ENCODE measurements around the gene PRICKLE4. TPM values are rescaled to one million over a fixed set of nuclear protein-coding genes. Genes with fewer than 3 reads are reported as not detected.

PRICKLE4 gene
- total RNA-seq, 2 experiments from 2014 or later: not detected

- peaks cover 25% of the 10 kb centered on the region for H3K4me1 Mint-ChIP-seq
- H3K27ac Mint-ChIP-seq: no peak overlapping the region
- no peak overlapping the region for H3K4me3 Mint-ChIP-seq
- no peaks in the 10 kb centered on the region for H3K9me3 Mint-ChIP-seq
- CTCF ChIA-PET: interaction anchor here (0.8 to 7.7 kb wide), 4 partner anchors 14 to 264 kb away, joined by 3 to 192 read pairs (median 3); partner anchors contain the start of gene TAF8
- POLR2A ChIA-PET: no interaction called here
- H3K36me3 Mint-ChIP-seq (ENCODE audit: low read depth): peaks cover 2% of the 10 kb centered on the region
- H3K27me3 Mint-ChIP-seq: peaks cover 16% of the 10 kb centered on the region
- no peak for DNase-seq
Measured at GRCh38 chr6:41783106-41783780, 2.7 kb downstream of the PRICKLE4 start.

- CTCF ChIA-PET: interaction anchor here (1.0 to 7.7 kb wide), 5 partner anchors 9 to 430 kb away, joined by 3 to 192 read pairs (median 7); partner anchors contain the start of gene TAF8
- no peak for DNase-seq
- Mint-ChIP-seq H3K4me1 (peaks cover 25% of the 10 kb centered on the region), H3K36me3 (ENCODE audit: low read depth) (peaks cover 11% of the 10 kb centered on the region), H3K27ac (peak overlapping the region; percentile 16), H3K9me3 (no peaks in the 10 kb centered on the region), H3K27me3 (peaks cover 16% of the 10 kb centered on the region), H3K4me3 (no peak overlapping the region)
- POLR2A ChIA-PET: interaction anchor here (0.5 kb wide), 1 partner anchor 420 kb away, joined by 4 read pairs; no protein-coding TSS in a partner anchor
Measured at GRCh38 chr6:41784581-41785171, 4.1 kb downstream of the PRICKLE4 start.

GRCh38 chr6:41785254-41785653 is 4.7 kb downstream of the PRICKLE4 start:
- Mint-ChIP-seq H3K36me3 (ENCODE audit: low read depth) (peaks cover 15% of the 10 kb centered on the region), H3K4me3 (no peak overlapping the region), H3K4me1 (peaks cover 22% of the 10 kb centered on the region), H3K27me3 (peaks cover 13% of the 10 kb centered on the region), H3K27ac (no peak overlapping the region), H3K9me3 (no peaks in the 10 kb centered on the region)
- ChIA-PET POLR2A (no interaction called here), CTCF (interaction anchor here (0.6 to 7.7 kb wide), 9 partner anchors 9 to 1174 kb away, joined by 3 to 192 read pairs (median 8); partner anchors contain the start of gene TAF8)
- DNase-seq: no peak

GRCh38 chr6:41785689-41786450 is 5.3 kb downstream of the PRICKLE4 start:
- ChIA-PET CTCF (interaction anchor here (0.6 to 7.7 kb wide), 25 partner anchors 10 to 1173 kb away, joined by 3 to 192 read pairs (median 5); partner anchors contain the start of genes BYSL, MED20 and TAF8), POLR2A (interaction anchor here (0.9 kb wide), 1 partner anchor 254 kb away, joined by 3 read pairs; no protein-coding TSS in a partner anchor)
- peaks cover 18% of the 10 kb centered on the region for H3K36me3 Mint-ChIP-seq (ENCODE audit: low read depth)
- H3K27me3 Mint-ChIP-seq: peaks cover 12% of the 10 kb centered on the region
- H3K9me3 Mint-ChIP-seq: no peaks in the 10 kb centered on the region
- H3K4me1 Mint-ChIP-seq: peaks cover 20% of the 10 kb centered on the region
- no peak overlapping the region for H3K27ac Mint-ChIP-seq
- no peak for DNase-seq
- H3K4me3 Mint-ChIP-seq: peak overlapping the region; percentile 97

- peak overlapping the region; percentile 98 for H3K27ac Mint-ChIP-seq
- peaks cover 4% of the 10 kb centered on the region for H3K27me3 Mint-ChIP-seq
- H3K9me3 Mint-ChIP-seq: no peaks in the 10 kb centered on the region
- H3K4me3 Mint-ChIP-seq: peak overlapping the region; percentile 97
- peaks cover 23% of the 10 kb centered on the region for H3K36me3 Mint-ChIP-seq (ENCODE audit: low read depth)
- peaks cover 13% of the 10 kb centered on the region for H3K4me1 Mint-ChIP-seq
- DNase-seq: peak; percentile 88
- POLR2A ChIA-PET: interaction anchor here (0.9 to 1.0 kb wide), 2 partner anchors 254 to 260 kb away, joined by 3 read pairs; no protein-coding TSS in a partner anchor
- CTCF ChIA-PET: interaction anchor here (0.6 to 7.7 kb wide), 47 partner anchors 9 to 771 kb away, joined by 3 to 192 read pairs (median 4); partner anchors contain the start of genes BYSL, MED20, TAF8 and USP49
Measured at GRCh38 chr6:41786451-41787218, 6.1 kb downstream of the PRICKLE4 start.

GRCh38 chr6:41787219-41787917 is 6.8 kb downstream of the PRICKLE4 start, which contains the start of gene TOMM6:
Gene TOMM6 (plus strand): TSS chr6:41787694. CDS start chr6:41787698, 4 bp downstream.
- H3K27ac Mint-ChIP-seq: peak within 1 kb of the TSS; percentile 98
- CTCF ChIA-PET: interaction anchor here (0.6 to 7.7 kb wide), 59 partner anchors 8 to 770 kb away, joined by 3 to 192 read pairs (median 4); partner anchors contain the start of genes BYSL, MED20, TAF8 and USP49

GRCh38 chr6:41789390-41789724 is 8.8 kb downstream of the PRICKLE4 start:
- Mint-ChIP-seq H3K27me3 (peaks cover 1% of the 10 kb centered on the region), H3K36me3 (ENCODE audit: low read depth) (peaks cover 31% of the 10 kb centered on the region), H3K4me3 (peak overlapping the region; percentile 97), H3K27ac (peak overlapping the region; percentile 48), H3K9me3 (no peaks in the 10 kb centered on the region), H3K4me1 (peaks cover 10% of the 10 kb centered on the region)
- CTCF ChIA-PET: interaction anchor here (4.5 to 7.7 kb wide), 2 partner anchors 133 to 258 kb away, joined by 34 to 192 read pairs; partner anchors contain the start of genes BYSL, MED20 and TAF8
- POLR2A ChIA-PET: no interaction called here
- DNase-seq: no peak

More at GRCh38 chr6:41787219-41787917, 6.8 kb downstream of the PRICKLE4 start, which contains the start of gene TOMM6:
- DNase-seq: peak; percentile 95
- Mint-ChIP-seq H3K9me3 (no peaks in the 10 kb centered on the region), H3K4me3 (peak within 1 kb of the TSS; percentile 97), H3K36me3 (ENCODE audit: low read depth) (peaks cover 29% of the 10 kb centered on the region), H3K4me1 (peaks cover 10% of the 10 kb centered on the region), H3K27me3 (peaks cover 1% of the 10 kb centered on the region)
- POLR2A ChIA-PET: interaction anchor here (1.0 kb wide), 1 partner anchor 259 kb away, joined by 3 read pairs; no protein-coding TSS in a partner anchor

GRCh38 chr6:41790045-41790444 is 9.5 kb downstream of the PRICKLE4 start:
- Mint-ChIP-seq H3K4me3 (no peak overlapping the region), H3K27me3 (peaks cover under 1% of the 10 kb centered on the region), H3K27ac (no peak overlapping the region), H3K36me3 (ENCODE audit: low read depth) (peaks cover 31% of the 10 kb centered on the region), H3K4me1 (peaks cover 10% of the 10 kb centered on the region), H3K9me3 (no peaks in the 10 kb centered on the region)
- no peak for DNase-seq
- POLR2A ChIA-PET: no interaction called here
- CTCF ChIA-PET: interaction anchor here (4.5 to 7.7 kb wide), 2 partner anchors 132 to 257 kb away, joined by 34 to 192 read pairs; partner anchors contain the start of genes BYSL, MED20 and TAF8

- H3K36me3 Mint-ChIP-seq (ENCODE audit: low read depth): peaks cover 31% of the 10 kb centered on the region
- POLR2A ChIA-PET: no interaction called here
Measured at GRCh38 chr6:41791305-41791704, 10.7 kb downstream of the PRICKLE4 start.

GRCh38 chr6:41791984-41792383 is 11.4 kb downstream of the PRICKLE4 start:
- Mint-ChIP-seq H3K4me3 (no peak overlapping the region), H3K27me3 (no peaks in the 10 kb centered on the region), H3K4me1 (peaks cover 13% of the 10 kb centered on the region), H3K27ac (peak overlapping the region; percentile 58), H3K36me3 (ENCODE audit: low read depth) (peaks cover 31% of the 10 kb centered on the region), H3K9me3 (no peaks in the 10 kb centered on the region)
- ChIA-PET POLR2A (no interaction called here), CTCF (interaction anchor here (0.9 to 1.5 kb wide), 3 partner anchors 8 to 55 kb away, joined by 3 read pairs; no protein-coding TSS in a partner anchor)
- DNase-seq: no peak

More at GRCh38 chr6:41791305-41791704, 10.7 kb downstream of the PRICKLE4 start:
- Mint-ChIP-seq H3K27ac (no peak overlapping the region), H3K27me3 (no peaks in the 10 kb centered on the region), H3K9me3 (no peaks in the 10 kb centered on the region), H3K4me3 (no peak overlapping the region), H3K4me1 (peaks cover 10% of the 10 kb centered on the region)
- CTCF ChIA-PET: interaction anchor here (0.9 to 1.5 kb wide), 4 partner anchors 9 to 130 kb away, joined by 3 read pairs; partner anchors contain the start of genes BYSL and MED20
- DNase-seq: no peak

- POLR2A ChIA-PET: no interaction called here
- no peak overlapping the region for H3K27ac Mint-ChIP-seq
Measured at GRCh38 chr6:41796474-41796873, 15.9 kb downstream of the PRICKLE4 start.

More at GRCh38 chr6:41796474-41796873, 15.9 kb downstream of the PRICKLE4 start:
- H3K9me3 Mint-ChIP-seq: no peaks in the 10 kb centered on the region
- H3K4me1 Mint-ChIP-seq: peaks cover 3% of the 10 kb centered on the region
- peaks cover 9% of the 10 kb centered on the region for H3K36me3 Mint-ChIP-seq (ENCODE audit: low read depth)
- CTCF ChIA-PET: interaction anchor here (1.6 to 3.9 kb wide), 3 partner anchors 9 to 248 kb away, joined by 4 to 28 read pairs (median 5); partner anchors contain the start of gene TOMM6
- no peak for DNase-seq
- H3K27me3 Mint-ChIP-seq: no peaks in the 10 kb centered on the region
- no peak overlapping the region for H3K4me3 Mint-ChIP-seq
